Neural cell (in vitro differentiated cells): ENCODE data around the gene FUT6. TPM values are rescaled to one million over a fixed set of nuclear protein-coding genes. Genes with fewer than 3 reads are reported as not detected.

Experiments used
- H2AFZ ChIP-seq: fragments of 200-600, 300-800 bp; sonication (generic), shearing (Covaris generic); 2 replicates; pipeline ENCODE4 v1.6.0; 2014; ENCODE audit warnings: low read depth, mild to moderate bottlenecking, antibody characterized with exemption, low read length, moderate library complexity
- H3F3A ChIP-seq: fragments of 200-600 bp; shearing (Covaris generic); 2 replicates; pipeline ENCODE4 v1.6.1; 2016; ENCODE audit warnings: mild to moderate bottlenecking, moderate library complexity, mixed read lengths, antibody characterized with exemption, low read length; ENCODE audit not compliant: insufficient read depth, poor library complexity, severe bottlenecking
- H3K27ac ChIP-seq: fragments of 200-600, 300-800 bp; sonication (generic), shearing (Covaris generic); 2 replicates; pipeline ENCODE4 v1.5.1; 2014; ENCODE audit warnings: mild to moderate bottlenecking, low read length, moderate library complexity
- H3K27me3 ChIP-seq: fragments of 300-800, 200-600 bp; sonication (generic), shearing (Covaris generic); 2 replicates; pipeline ENCODE4 v1.6.0; 2014; ENCODE audit warnings: mild to moderate bottlenecking, low read depth, low read length, moderate library complexity; ENCODE audit not compliant: insufficient read depth
- H3K36me3 ChIP-seq: fragments of 300-800, 200-600 bp; sonication (generic), shearing (Covaris generic); 2 replicates; pipeline ENCODE4 v1.5.1; 2014; ENCODE audit warnings: mild to moderate bottlenecking, antibody characterized with exemption, low read length, moderate library complexity; ENCODE audit not compliant: insufficient read depth
- H3K4me2 ChIP-seq: fragments of 300-800, 200-600 bp; sonication (generic), shearing (Covaris generic); 2 replicates; pipeline ENCODE4 v1.6.0; 2014; ENCODE audit warnings: mild to moderate bottlenecking, low read length
- H3K4me3 ChIP-seq: fragments of 300-800, 200-600 bp; sonication (generic), shearing (Covaris generic); 2 replicates; pipeline ENCODE4 v1.5.1; 2014; ENCODE audit warnings: mild to moderate bottlenecking, low read length, moderate library complexity
- H3K79me2 ChIP-seq: fragments of 200-600 bp; shearing (Covaris generic); replicated peaks from 2 replicates; pipeline ENCODE4 v1.6.0; 2014; ENCODE audit warnings: mild to moderate bottlenecking, low read length, moderate library complexity; ENCODE audit not compliant: insufficient read depth
- H3K9ac ChIP-seq: fragments of 300-800, 200-600 bp; sonication (generic), shearing (Covaris generic); 2 replicates; pipeline ENCODE4 v1.6.1; 2016; ENCODE audit warnings: mild to moderate bottlenecking, low read length, mixed read lengths
- H3K9me2 ChIP-seq: fragments of 200-600 bp; shearing (Covaris generic); 2 replicates; pipeline ENCODE4 v1.6.1; 2016; ENCODE audit warnings: mild to moderate bottlenecking, low read length, mixed read lengths; ENCODE audit not compliant: insufficient read depth
- H3K9me3 ChIP-seq: fragments of 200-600, 300-800 bp; sonication (generic), shearing (Covaris generic); 2 replicates; pipeline ENCODE4 v1.6.1; 2016; ENCODE audit warnings: mild to moderate bottlenecking, mixed run types, low read length, moderate library complexity, mixed read lengths
- H4K20me1 ChIP-seq: fragments of 200-600 bp; shearing (Covaris generic); 2 replicates; pipeline ENCODE4 v1.6.1; 2016; ENCODE audit warnings: mild to moderate bottlenecking, mixed run types; ENCODE audit not compliant: insufficient read depth
- CTCF ChIP-seq: fragments of 450-650 bp; IDR thresholded peaks from 2 replicates; pipeline ENCODE4 v1.5.1; 2014; ENCODE audit warnings: antibody characterized with exemption, mild to moderate bottlenecking, moderate library complexity; ENCODE audit not compliant: poor library complexity, severe bottlenecking
- EP300 ChIP-seq: fragments of 450-650 bp; conservative IDR thresholded peaks from 2 replicates; pipeline ENCODE4 v1.6.1; 2014; ENCODE audit warnings: antibody characterized with exemption, mild to moderate bottlenecking, moderate library complexity; ENCODE audit not compliant: poor library complexity, severe bottlenecking
- EZH2 ChIP-seq: fragments of 200-600, 300-800 bp; shearing (Covaris generic), sonication (generic); IDR thresholded peaks from 2 replicates; pipeline ENCODE4 v1.6.1; 2014; ENCODE audit warnings: antibody characterized with exemption, low read length, borderline replicate concordance, mild to moderate bottlenecking; ENCODE audit not compliant: insufficient read depth, poor library complexity, severe bottlenecking
- MXI1 ChIP-seq: fragments of 450-650 bp; conservative IDR thresholded peaks from 2 replicates; pipeline ENCODE4 v1.6.1; 2014; ENCODE audit warnings: antibody characterized with exemption, mild to moderate bottlenecking; ENCODE audit not compliant: poor library complexity, severe bottlenecking
- POLR2AphosphoS5 ChIP-seq: IDR thresholded peaks from 2 replicates; pipeline ENCODE4 v1.6.1; 2012
- RAD21 ChIP-seq: fragments of 450-650 bp; conservative IDR thresholded peaks from 2 replicates; pipeline ENCODE4 v1.6.1; 2014; ENCODE audit warnings: antibody characterized with exemption, mild to moderate bottlenecking, moderate library complexity
- REST ChIP-seq: IDR thresholded peaks from 2 replicates; pipeline ENCODE4 v1.6.1; 2012; ENCODE audit warnings: borderline replicate concordance
- SMC3 ChIP-seq: fragments of 450-650 bp; conservative IDR thresholded peaks from 2 replicates; pipeline ENCODE4 v1.6.1; 2014; ENCODE audit warnings: antibody characterized with exemption, mild to moderate bottlenecking, moderate library complexity; ENCODE audit not compliant: poor library complexity
- TAF1 ChIP-seq: IDR thresholded peaks from 2 replicates; pipeline ENCODE4 v1.6.1; 2012; ENCODE audit warnings: low read depth
- polyA plus RNA-seq: library from polyadenylated mRNA; depleted of rRNA; stranded (reverse); fragments of >200 nt; gene quantifications from 2 replicates; pipeline ENCODE4 v1.2.3, GENCODE V29; 2014

Gene FUT6
- polyA plus RNA-seq, 1 donor from 2014 or later = not detected

GRCh38 chr19:5873617-5874199 is 34.2 kb upstream of the FUT6 start:
- no peak overlapping the region for H3K27ac ChIP-seq
- no peaks in the 10 kb centered on the region for H3K79me2 ChIP-seq
- H3K36me3 ChIP-seq = no peaks in the 10 kb centered on the region
- no peaks in the 10 kb centered on the region for H3F3A ChIP-seq
- no peak overlapping the region for H3K9ac ChIP-seq
- no peaks in the 10 kb centered on the region for H3K27me3 ChIP-seq
- no peak overlapping the region for H2AFZ ChIP-seq
- H3K4me2 ChIP-seq = no peak overlapping the region
- H3K4me3 ChIP-seq = no peak overlapping the region
- no peaks in the 10 kb centered on the region for H3K9me2 ChIP-seq
- TF ChIP-seq POLR2AphosphoS5 = no peak
- H4K20me1 ChIP-seq = no peaks in the 10 kb centered on the region
- H3K9me3 ChIP-seq = no peaks in the 10 kb centered on the region

GRCh38 chr19:5870986-5871394 is 31.5 kb upstream of the FUT6 start:
- no peaks in the 10 kb centered on the region for H3K9me2 ChIP-seq
- no peak overlapping the region for H3K9ac ChIP-seq
- no peak overlapping the region for H3K4me3 ChIP-seq
- no peak overlapping the region for H2AFZ ChIP-seq
- H4K20me1 ChIP-seq = no peaks in the 10 kb centered on the region
- H3K79me2 ChIP-seq = no peaks in the 10 kb centered on the region
- no peaks in the 10 kb centered on the region for H3K9me3 ChIP-seq
- TF ChIP-seq SMC3 (no peak), MXI1 (no peak), CTCF (no peak), EP300 (no peak), POLR2AphosphoS5 (no peak), TAF1 (no peak), EZH2 (no peak), RAD21 (no peak), REST (no peak)
- H3K4me2 ChIP-seq = no peak overlapping the region
- H3K27me3 ChIP-seq = no peaks in the 10 kb centered on the region
- no peak overlapping the region for H3K27ac ChIP-seq
- H3F3A ChIP-seq = no peaks in the 10 kb centered on the region
- no peaks in the 10 kb centered on the region for H3K36me3 ChIP-seq
